H1 (cell line): ENCODE data around the gene ARHGEF19. TPM values are rescaled to one million over a fixed set of nuclear protein-coding genes. Genes with fewer than 3 reads are reported as not detected.
A peak's percentile ranks its signal among the peaks of the same experiment; 100 is the strongest.

Source experiments
- CTCF ChIA-PET: fragments of 300-600 bp; sonication (Branson Sonifier 250); formaldehyde crosslinking; loops from one replicate; lab custom pipeline; 2021; ENCODE audit not compliant: partially characterized antibody; lab: Charles Lee
- POLR2A ChIA-PET: fragments of 300-600 bp; sonication (Branson Sonifier 250); formaldehyde crosslinking; loops from one replicate; lab custom pipeline; 2021; ENCODE audit warnings: inconsistent platforms; ENCODE audit not compliant: partially characterized antibody; lab: Charles Lee
- DNase-seq, 2 experiments: peaks; one replicate each; pipeline versions ENCODE4 v3.0.0 to v3.0.0-alpha.2; 2010 to 2022; ENCODE audit warnings: low spot score in 2 of 2, low read depth in 1 of 2, mixed read lengths in 1 of 2
- FAIRE-seq: peaks from 2 replicates; lab custom pipeline; 2011; peaks lifted over from hg19 to GRCh38; lab: Jason Lieb, UNC
- H2AFZ ChIP-seq: 2 replicates; pipeline ENCODE4 v1.8.1; 2012; ENCODE audit warnings: low read length, inconsistent platforms
- H2AK5ac ChIP-seq: 2 replicates; pipeline ENCODE4 v1.6.1; 2013; ENCODE audit warnings: low read depth, low read length
- H2BK120ac ChIP-seq: replicated peaks from 2 replicates; pipeline ENCODE3; 2013; ENCODE audit warnings: low read depth, low read length, inconsistent platforms
- H2BK12ac ChIP-seq: 2 replicates; pipeline ENCODE4 v1.6.1; 2013; ENCODE audit warnings: low read depth, low read length
- H2BK15ac ChIP-seq: 2 replicates; pipeline ENCODE4 v1.6.1; 2013; ENCODE audit warnings: low read length
- H2BK20ac ChIP-seq: 2 replicates; pipeline ENCODE4 v1.6.1; 2013; ENCODE audit warnings: low read length
- H2BK5ac ChIP-seq: 2 replicates; pipeline ENCODE4 v1.6.1; 2013; ENCODE audit warnings: low read depth, low read length
- H3K14ac ChIP-seq: 2 replicates; pipeline ENCODE4 v1.6.1; 2013; ENCODE audit warnings: inconsistent platforms; ENCODE audit not compliant: insufficient read length
- H3K18ac ChIP-seq: 2 replicates; pipeline ENCODE4 v1.6.1; 2013; ENCODE audit warnings: low read length; ENCODE audit errors: extremely low read depth
- H3K23ac ChIP-seq: 2 replicates; pipeline ENCODE4 v1.6.1; 2013; ENCODE audit warnings: inconsistent platforms; ENCODE audit not compliant: insufficient read length
- H3K23me2 ChIP-seq: 2 replicates; pipeline ENCODE4 v1.6.1; 2013; ENCODE audit warnings: low read depth, low read length
- H3K27ac ChIP-seq: 2 replicates; pipeline ENCODE4 v1.6.1; 2011; ENCODE audit warnings: low read depth, low read length, inconsistent platforms
- H3K27me3 ChIP-seq, 4 experiments: replicated peaks in 1 of 4; 1 replicate in 1 of 4; 2 replicates in 3 of 4; pipeline versions ENCODE4 v1.6.1 to v1.8.1; 2011 to 2013; ENCODE audit warnings: low read length in 3 of 4, mild to moderate bottlenecking in 3 of 4, inconsistent platforms in 2 of 4, mixed read lengths in 2 of 4, moderate library complexity in 1 of 4; ENCODE audit not compliant: control insufficient read depth in 3 of 4, insufficient read depth in 3 of 4; ENCODE audit errors: extremely low read depth in 1 of 4
- H3K36me3 ChIP-seq, 4 experiments: 2 replicates each; pipeline versions ENCODE4 v1.6.1 to v1.8.1; 2011 to 2013; ENCODE audit warnings: mild to moderate bottlenecking in 4 of 4, low read length in 3 of 4, moderate library complexity in 2 of 4, control low read depth in 1 of 4, inconsistent platforms in 1 of 4; ENCODE audit not compliant: insufficient read depth in 4 of 4, control insufficient read depth in 2 of 4
- H3K4ac ChIP-seq: replicated peaks from 2 replicates; pipeline ENCODE3; 2013; ENCODE audit warnings: low read length, low read depth, mixed read lengths, inconsistent platforms; ENCODE audit not compliant: insufficient read length
- H3K4me1 ChIP-seq, 4 experiments: replicated peaks in 1 of 4; 1 replicate in 1 of 4; 2 replicates in 3 of 4; pipeline versions ENCODE4 v1.6.1 to v1.8.1; 2011 to 2013; ENCODE audit warnings: low read length in 3 of 4, inconsistent platforms in 2 of 4, mixed read lengths in 1 of 4; ENCODE audit not compliant: insufficient read depth in 4 of 4, control insufficient read depth in 3 of 4
- H3K4me2 ChIP-seq, 2 experiments: 2 replicates each; pipeline versions ENCODE4 v1.6.1 to v1.8.1; 2011 to 2013; ENCODE audit warnings: low read depth in 2 of 2, low read length in 2 of 2, control low read depth in 1 of 2, inconsistent platforms in 1 of 2, mild to moderate bottlenecking in 1 of 2; ENCODE audit not compliant: insufficient read depth in 1 of 2
- H3K4me3 ChIP-seq, 4 experiments: fragments of 200-600, 300-600 bp in 1 of 4; sonication (generic), shearing (Covaris generic), sonication (Bioruptor Twin) in 1 of 4; 2 replicates each; pipeline versions ENCODE4 v1.5.1 to v1.8.1; 2011 to 2016; ENCODE audit warnings: low read length in 4 of 4, low read depth in 3 of 4, control low read depth in 2 of 4, inconsistent platforms in 2 of 4, mild to moderate bottlenecking in 2 of 4, mixed read lengths in 1 of 4, moderate library complexity in 1 of 4; ENCODE audit not compliant: insufficient read depth in 2 of 4; ENCODE audit errors: extremely low read depth in 1 of 4
- H3K56ac ChIP-seq: replicated peaks from 2 replicates; pipeline ENCODE3; 2013; ENCODE audit warnings: low read depth, mild to moderate bottlenecking, mixed read lengths, low read length, inconsistent platforms; ENCODE audit not compliant: insufficient read length
- H3K79me1 ChIP-seq: 2 replicates; pipeline ENCODE4 v1.6.1; 2013; ENCODE audit warnings: low read depth, low read length, control low read depth
- H3K79me2 ChIP-seq, 2 experiments: 2 replicates each; pipeline versions ENCODE4 v1.6.1 to v1.8.1; 2012 to 2013; ENCODE audit warnings: low read length in 2 of 2, mild to moderate bottlenecking in 2 of 2, inconsistent platforms in 1 of 2; ENCODE audit not compliant: insufficient read depth in 2 of 2, control insufficient read depth in 1 of 2
- H3K9ac ChIP-seq, 4 experiments: replicated peaks in 1 of 4; 1 replicate in 1 of 4; 2 replicates in 3 of 4; pipeline versions ENCODE4 v1.6.1 to v1.8.1; 2011 to 2013; ENCODE audit warnings: low read depth in 3 of 4, low read length in 3 of 4, control low read depth in 2 of 4, mild to moderate bottlenecking in 2 of 4, moderate library complexity in 2 of 4, inconsistent platforms in 1 of 4; ENCODE audit errors: extremely low read depth in 1 of 4
- H3K9me3 ChIP-seq, 2 experiments: 2 replicates each; pipeline versions ENCODE4 v1.6.1 to v1.8.1; 2012 to 2013; ENCODE audit warnings: mild to moderate bottlenecking in 2 of 2, moderate library complexity in 2 of 2, control low read depth in 1 of 2, inconsistent platforms in 1 of 2, low read depth in 1 of 2, low read length in 1 of 2, mixed read lengths in 1 of 2; ENCODE audit not compliant: insufficient read depth in 2 of 2
- H4K20me1 ChIP-seq, 2 experiments: replicated peaks in 1 of 2; 2 replicates each; pipeline versions ENCODE3 to v1.8.1; 2011 to 2013; ENCODE audit warnings: inconsistent platforms in 2 of 2, low read length in 2 of 2, mild to moderate bottlenecking in 1 of 2; ENCODE audit not compliant: insufficient read depth in 2 of 2, control insufficient read depth in 1 of 2
- H4K5ac ChIP-seq: 2 replicates; pipeline ENCODE4 v1.6.1; 2013; ENCODE audit warnings: low read length, low read depth, mixed read lengths, inconsistent platforms; ENCODE audit not compliant: insufficient read length
- H4K8ac ChIP-seq: 2 replicates; pipeline ENCODE4 v1.8.0; 2013; ENCODE audit warnings: mild to moderate bottlenecking, moderate library complexity, low read length, inconsistent platforms; ENCODE audit not compliant: insufficient read depth; ENCODE audit errors: extremely low read depth
- H4K91ac ChIP-seq: replicated peaks from 2 replicates; pipeline ENCODE3; 2013; ENCODE audit warnings: low read length, mixed read lengths, inconsistent platforms; ENCODE audit not compliant: insufficient read length
- WGBS, 2 experiments: shearing (Covaris generic) in 1 of 2; methylation state at CpG; one replicate each; pipeline versions ENCODE4 v1.1.6 to v1.1.7; 2013 to 2015; ENCODE audit warnings: low lambda C conversion rate in 2 of 2, mixed read lengths in 2 of 2, inconsistent platforms in 1 of 2, low coverage in 1 of 2, missing lambda C conversion rate in 1 of 2; ENCODE audit not compliant: insufficient replicate concordance in 2 of 2, insufficient coverage in 1 of 2, insufficient read length in 1 of 2; ENCODE audit errors: extremely low coverage in 1 of 2, missing lambda C conversion rate in 1 of 2; 5-methylcytosine and 5-hydroxymethylcytosine counted together
- polyA plus RNA-seq, 7 experiments: library from polyadenylated mRNA; depleted of rRNA in 3 of 7; stranded (reverse) in 5 of 7; unstranded in 2 of 7; fragments of >200 nt in 5 of 7; fragments of 200-250 nt in 2 of 7; gene quantifications; 1 replicate in 5 of 7; 2 replicates in 1 of 7; 4 replicates in 1 of 7; pipeline versions ENCODE4 v1.2.1 to v1.2.3, GENCODE V29; 2011 to 2013; ENCODE audit warnings: missing spikeins in 2 of 7, mixed read lengths in 2 of 7
- total RNA-seq: library from RNA; stranded (reverse); fragmentation: NEBNext Ultra II Directional; extraction: Animal tissue kit (Norgen Biotek cat#: 25700); gene quantifications from 2 replicates; pipeline ENCODE4 v1.2.1, GENCODE V29; 2021

Gene ARHGEF19
- total and polyA plus RNA-seq, 2 of the 8 experiments (the other 6 are each of a cell fraction or from before 2014, with no cell fraction given) = 47.5 to 56.4 TPM

DNA sequence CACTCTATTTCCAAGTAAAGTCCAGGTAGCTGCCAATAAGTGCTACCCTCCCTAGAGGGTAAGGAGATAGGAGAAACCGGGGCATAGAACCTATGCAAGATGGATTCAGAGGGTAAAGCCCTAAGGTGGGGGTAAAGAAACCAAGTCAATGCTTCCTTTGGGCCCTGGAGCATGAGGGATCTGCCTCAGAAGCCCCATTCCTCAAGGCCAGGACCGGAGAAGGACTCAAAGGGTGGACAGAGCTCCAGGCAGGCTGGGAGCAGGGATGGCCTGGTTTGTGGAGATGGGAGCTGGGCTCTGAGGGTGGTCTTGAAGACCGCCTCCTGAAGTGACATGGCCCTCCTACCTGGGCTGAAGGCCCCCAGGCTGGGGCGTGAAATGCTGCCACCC lies 60.5 kb downstream of the ARHGEF19 start:
- Histone ChIP-seq H3K4me2 (0 out of 4 replicates have a peak overlapping the region, but pooled peaks of 1 of the 2 experiments have one; percentile 64), H3K9ac (no peak overlapping the region), H3K79me1 (peaks cover 11% of the 10 kb centered on the region), H3K9me3 (no peaks in the 10 kb centered on the region), H3K4me3 (no peak overlapping the region), H3K4ac (peak overlapping the region; percentile 98), H2AK5ac (peak overlapping the region; percentile 91; the same call in 1 of the 2 replicates), H2BK20ac (0 out of 2 replicates have a peak overlapping the region, but pooled peaks have one; percentile 66), H3K14ac (no peak overlapping the region), H3K23ac (no peak overlapping the region), H3K18ac (peak overlapping the region; percentile 95), H3K79me2 (peaks cover 9 to 76% of the 10 kb centered on the region in 2 experiments; a peak in 3 of 4 replicates), H2BK12ac (peak overlapping the region; percentile 77; the same call in 1 of the 2 replicates), H2BK15ac (no peak overlapping the region), H3K4me1 (peaks cover 11 to 49% (median 35%) of the 10 kb centered on the region in 4 experiments), H3K27ac (peak overlapping the region; percentile 65; the same call in 1 of the 2 replicates), H4K20me1 (peaks cover 10 to 20% of the 10 kb centered on the region in 2 experiments), H4K8ac (peak overlapping the region; percentile 5; the same call in 1 of the 2 replicates), H3K27me3 (peaks cover 0 to 4% (median 4%) of the 10 kb centered on the region in 4 experiments; a peak in 3 of 7 replicates), H2BK120ac (peak overlapping the region; percentile 85), H4K91ac (peak overlapping the region; percentile 94), H2BK5ac (peak overlapping the region; percentile 94), H3K36me3 (peaks cover 4 to 23% (median 17%) of the 10 kb centered on the region in 4 experiments; a peak in 7 of 8 replicates), H4K5ac (peak overlapping the region; percentile 25), H3K23me2 (peaks cover 13% of the 10 kb centered on the region), H2AFZ (no peak overlapping the region), H3K56ac (no peak overlapping the region)
- CTCF ChIA-PET = interaction anchor here (0.6 to 14.5 kb wide), 5 partner anchors 11 to 78 kb away, joined by 3 to 202 read pairs (median 28); no protein-coding TSS in a partner anchor
- POLR2A ChIA-PET = interaction anchor here (1.0 to 8.4 kb wide), 4 partner anchors 13 to 69 kb away, joined by 4 to 104 read pairs (median 5); no protein-coding TSS in a partner anchor
- WGBS, 2 experiments = 95% methylated on average over 4 of the region's 4 CpGs; no CpG with 5 or more reads in 1 of the 2 experiments
- DNase-seq (no peak), FAIRE-seq (no peak)
